HepG2 (cell line): ENCODE measurements around the gene ZXDA.

ENCODE experiments used
- MATR3 ChIP-seq: sonication (generic); formaldehyde crosslinking; IDR thresholded peaks from 2 replicates; pipeline ENCODE4 v1.4.0; 2020; ENCODE audit warnings: missing genetic modification reagents
- ZNF777 ChIP-seq: sonication (generic); formaldehyde crosslinking; IDR thresholded peaks from 2 replicates; pipeline ENCODE4 v1.4.0; 2020; ENCODE audit warnings: missing genetic modification reagents
- TF ChIP-seq, protein P1 (sequence below): sonication (generic); formaldehyde crosslinking; IDR thresholded peaks from 2 replicates; pipeline ENCODE4 v1.4.0; 2020; ENCODE audit warnings: missing genetic modification reagents
- TF ChIP-seq, protein P2 (sequence below): sonication (generic); formaldehyde crosslinking; IDR thresholded peaks from 2 replicates; pipeline ENCODE4 v1.8.0; 2023; ENCODE audit warnings: mild to moderate bottlenecking, missing genetic modification reagents
- TF ChIP-seq, protein P3 (sequence below): sonication (generic); formaldehyde crosslinking; IDR thresholded peaks from 2 replicates; pipeline ENCODE4 v1.5.0; 2020; ENCODE audit warnings: mild to moderate bottlenecking, missing genetic modification reagents, moderate library complexity

DNA sequence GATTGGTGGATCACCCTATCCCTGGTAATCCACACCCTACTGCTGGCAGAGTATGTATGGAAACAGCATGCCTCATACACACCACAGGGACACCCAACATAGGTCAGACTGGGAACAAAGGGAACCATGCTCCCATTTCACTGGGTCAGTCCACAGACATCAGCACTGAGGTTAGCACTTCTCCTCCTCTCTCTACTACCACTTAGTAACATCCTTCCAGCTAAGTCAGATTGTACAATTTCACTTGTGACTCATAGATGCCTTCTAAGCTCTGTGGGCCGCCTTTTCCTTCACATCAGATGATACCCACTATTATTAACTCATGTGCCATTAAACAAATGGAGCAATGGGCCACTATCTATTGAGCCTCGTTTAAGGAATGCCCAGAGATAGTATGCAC, 15.5 kb upstream of the ZXDA start:
- TF ChIP-seq, protein P1, sequence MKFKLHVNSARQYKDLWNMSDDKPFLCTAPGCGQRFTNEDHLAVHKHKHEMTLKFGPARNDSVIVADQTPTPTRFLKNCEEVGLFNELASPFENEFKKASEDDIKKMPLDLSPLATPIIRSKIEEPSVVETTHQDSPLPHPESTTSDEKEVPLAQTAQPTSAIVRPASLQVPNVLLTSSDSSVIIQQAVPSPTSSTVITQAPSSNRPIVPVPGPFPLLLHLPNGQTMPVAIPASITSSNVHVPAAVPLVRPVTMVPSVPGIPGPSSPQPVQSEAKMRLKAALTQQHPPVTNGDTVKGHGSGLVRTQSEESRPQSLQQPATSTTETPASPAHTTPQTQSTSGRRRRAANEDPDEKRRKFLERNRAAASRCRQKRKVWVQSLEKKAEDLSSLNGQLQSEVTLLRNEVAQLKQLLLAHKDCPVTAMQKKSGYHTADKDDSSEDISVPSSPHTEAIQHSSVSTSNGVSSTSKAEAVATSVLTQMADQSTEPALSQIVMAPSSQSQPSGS (CRISPR knock-in tag) = no peak
- TF ChIP-seq, protein P2, sequence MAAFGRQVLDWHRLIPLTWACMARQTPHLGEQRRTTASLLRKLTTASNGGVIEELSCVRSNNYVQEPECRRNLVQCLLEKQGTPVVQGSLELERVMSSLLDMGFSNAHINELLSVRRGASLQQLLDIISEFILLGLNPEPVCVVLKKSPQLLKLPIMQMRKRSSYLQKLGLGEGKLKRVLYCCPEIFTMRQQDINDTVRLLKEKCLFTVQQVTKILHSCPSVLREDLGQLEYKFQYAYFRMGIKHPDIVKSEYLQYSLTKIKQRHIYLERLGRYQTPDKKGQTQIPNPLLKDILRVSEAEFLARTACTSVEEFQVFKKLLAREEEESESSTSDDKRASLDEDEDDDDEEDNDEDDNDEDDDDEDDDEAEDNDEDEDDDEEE (CRISPR knock-in tag) = no peak
- TF ChIP-seq MATR3 (CRISPR knock-in tag) (no peak), ZNF777 (no peak)
- TF ChIP-seq, protein P3, sequence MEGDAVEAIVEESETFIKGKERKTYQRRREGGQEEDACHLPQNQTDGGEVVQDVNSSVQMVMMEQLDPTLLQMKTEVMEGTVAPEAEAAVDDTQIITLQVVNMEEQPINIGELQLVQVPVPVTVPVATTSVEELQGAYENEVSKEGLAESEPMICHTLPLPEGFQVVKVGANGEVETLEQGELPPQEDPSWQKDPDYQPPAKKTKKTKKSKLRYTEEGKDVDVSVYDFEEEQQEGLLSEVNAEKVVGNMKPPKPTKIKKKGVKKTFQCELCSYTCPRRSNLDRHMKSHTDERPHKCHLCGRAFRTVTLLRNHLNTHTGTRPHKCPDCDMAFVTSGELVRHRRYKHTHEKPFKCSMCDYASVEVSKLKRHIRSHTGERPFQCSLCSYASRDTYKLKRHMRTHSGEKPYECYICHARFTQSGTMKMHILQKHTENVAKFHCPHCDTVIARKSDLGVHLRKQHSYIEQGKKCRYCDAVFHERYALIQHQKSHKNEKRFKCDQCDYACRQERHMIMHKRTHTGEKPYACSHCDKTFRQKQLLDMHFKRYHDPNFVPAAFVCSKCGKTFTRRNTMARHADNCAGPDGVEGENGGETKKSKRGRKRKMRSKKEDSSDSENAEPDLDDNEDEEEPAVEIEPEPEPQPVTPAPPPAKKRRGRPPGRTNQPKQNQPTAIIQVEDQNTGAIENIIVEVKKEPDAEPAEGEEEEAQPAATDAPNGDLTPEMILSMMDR (CRISPR knock-in tag) = no peak
